Epithelial cell of esophagus (primary cell): ENCODE measurements around the gene GADD45B.
"Not testable (repeated sequence)": the region's sequence is repeated elsewhere in the genome, so short reads cannot be mapped to it uniquely, and the experiment has no call there.

ENCODE experiments used
- DNase-seq: peaks from one replicate; pipeline ENCODE4 v3.0.0; 2010; ENCODE audit warnings: low read depth
- H3K4me3 ChIP-seq: 2 replicates; pipeline ENCODE4 v1.5.1; 2011; ENCODE audit warnings: mild to moderate bottlenecking, low read length, control low read depth
- TF ChIP-seq, protein P1 (sequence below): IDR thresholded peaks from 2 replicates; pipeline ENCODE4 v1.5.1; 2011; ENCODE audit warnings: low read depth, mild to moderate bottlenecking, low read length, control low read depth, inconsistent platforms; ENCODE audit not compliant: insufficient read depth; ENCODE audit errors: missing control alignments

The GADD45B gene

DNA sequence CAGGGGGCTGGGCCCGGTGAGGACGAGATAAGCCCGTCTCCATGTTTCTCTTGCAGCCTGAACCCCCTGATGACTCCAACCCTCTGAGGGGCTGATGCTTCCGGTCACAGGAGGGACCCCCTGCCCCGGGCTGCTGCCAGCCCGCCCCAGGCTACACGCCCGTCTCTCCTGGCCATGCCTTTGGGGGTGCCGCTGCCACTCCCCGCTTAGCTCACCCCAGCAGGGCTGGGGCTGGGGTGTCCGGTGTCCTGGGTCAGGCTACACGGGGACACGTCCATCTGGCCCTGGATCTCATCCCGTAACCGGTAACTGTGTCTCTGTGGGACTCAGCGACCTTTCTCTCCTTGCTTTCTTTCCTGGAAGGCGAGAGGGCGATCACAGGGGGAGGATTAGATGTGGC lies 40.8 kb downstream of the GADD45B start:
- no peak for DNase-seq
- no peak overlapping the region for H3K4me3 ChIP-seq

DNA sequence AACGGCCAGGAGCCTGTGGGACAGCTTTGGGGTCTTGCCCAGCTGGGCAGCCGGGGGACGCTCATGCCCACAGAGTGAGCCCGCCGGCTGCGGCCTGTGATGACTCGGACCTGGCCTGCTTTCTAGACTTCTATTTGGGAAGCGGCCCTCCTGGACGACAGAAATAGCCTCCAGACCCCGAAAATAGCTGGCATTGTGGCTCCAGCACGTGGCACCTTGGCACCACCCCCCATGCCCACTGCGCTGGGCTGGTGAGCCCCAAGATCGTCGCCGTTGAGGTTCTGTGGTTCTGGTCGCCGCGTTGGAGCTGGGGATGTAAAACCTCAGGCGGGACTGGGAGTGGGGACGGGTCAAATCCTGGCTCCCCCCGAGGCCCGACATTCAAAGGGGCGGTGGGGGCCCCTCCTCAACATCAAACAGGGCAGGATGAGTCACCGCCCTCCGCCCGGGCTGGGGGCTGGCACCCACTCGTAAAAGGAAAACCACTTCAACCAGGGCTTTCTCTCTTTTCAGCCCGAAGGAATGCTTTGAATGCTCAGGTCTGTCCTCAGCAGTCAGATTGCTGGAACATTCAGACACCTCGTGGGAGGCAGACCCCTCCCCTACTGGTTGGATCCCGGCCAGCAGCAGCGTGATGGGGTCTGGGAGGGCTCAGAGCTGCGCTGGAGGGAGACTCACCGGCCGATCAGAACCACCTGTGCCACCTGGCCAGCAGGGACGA lies 42.1 kb downstream of the GADD45B start:
- no peak overlapping the region for H3K4me3 ChIP-seq
- DNase-seq = no peak
- TF ChIP-seq, protein P1, sequence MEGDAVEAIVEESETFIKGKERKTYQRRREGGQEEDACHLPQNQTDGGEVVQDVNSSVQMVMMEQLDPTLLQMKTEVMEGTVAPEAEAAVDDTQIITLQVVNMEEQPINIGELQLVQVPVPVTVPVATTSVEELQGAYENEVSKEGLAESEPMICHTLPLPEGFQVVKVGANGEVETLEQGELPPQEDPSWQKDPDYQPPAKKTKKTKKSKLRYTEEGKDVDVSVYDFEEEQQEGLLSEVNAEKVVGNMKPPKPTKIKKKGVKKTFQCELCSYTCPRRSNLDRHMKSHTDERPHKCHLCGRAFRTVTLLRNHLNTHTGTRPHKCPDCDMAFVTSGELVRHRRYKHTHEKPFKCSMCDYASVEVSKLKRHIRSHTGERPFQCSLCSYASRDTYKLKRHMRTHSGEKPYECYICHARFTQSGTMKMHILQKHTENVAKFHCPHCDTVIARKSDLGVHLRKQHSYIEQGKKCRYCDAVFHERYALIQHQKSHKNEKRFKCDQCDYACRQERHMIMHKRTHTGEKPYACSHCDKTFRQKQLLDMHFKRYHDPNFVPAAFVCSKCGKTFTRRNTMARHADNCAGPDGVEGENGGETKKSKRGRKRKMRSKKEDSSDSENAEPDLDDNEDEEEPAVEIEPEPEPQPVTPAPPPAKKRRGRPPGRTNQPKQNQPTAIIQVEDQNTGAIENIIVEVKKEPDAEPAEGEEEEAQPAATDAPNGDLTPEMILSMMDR = no peak

More for the DNA sequence above, 40.8 kb downstream of the GADD45B start:
- TF ChIP-seq, protein P1 = no peak

DNA sequence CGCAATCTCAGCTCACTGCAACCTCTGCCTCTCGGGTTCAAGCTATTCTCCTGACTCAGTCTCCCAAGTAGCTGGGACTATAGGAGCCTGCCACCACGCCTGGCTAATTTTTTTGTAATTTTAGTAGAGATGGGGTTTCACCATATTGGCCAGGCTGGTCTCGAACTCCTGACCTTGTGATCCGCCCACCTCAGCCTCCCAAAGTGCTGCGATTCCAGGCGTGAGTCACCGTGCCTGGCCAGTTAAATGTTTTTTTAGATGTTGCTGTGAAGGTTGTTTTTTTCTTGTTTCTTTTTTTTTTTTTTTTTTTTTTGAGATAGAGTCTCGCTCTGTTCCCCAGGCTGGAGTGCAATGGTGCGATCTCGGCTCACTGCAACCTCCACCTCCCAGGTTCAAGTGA lies 42.9 kb downstream of the GADD45B start:
- not testable (repeated sequence) for DNase-seq, H3K4me3 ChIP-seq

DNA sequence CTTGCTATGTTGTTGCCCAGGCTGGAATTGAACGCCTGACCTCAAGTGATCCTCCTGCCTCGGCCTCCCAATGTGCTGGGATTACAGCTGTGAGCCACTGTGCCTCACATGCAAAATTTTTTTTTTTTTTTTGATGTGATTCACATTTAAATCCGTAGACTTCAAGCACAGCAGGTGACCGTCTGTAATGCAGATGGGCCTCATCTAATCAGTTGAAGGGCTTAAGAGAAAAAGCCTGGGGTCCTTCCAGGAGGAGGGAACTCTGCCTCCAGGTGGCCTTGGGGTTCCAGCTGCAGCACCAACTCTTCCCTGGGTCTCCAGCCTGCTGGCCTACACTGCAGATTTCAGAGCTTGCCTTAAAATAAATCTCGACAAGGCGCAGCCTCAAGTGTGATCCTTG lies 43.6 kb downstream of the GADD45B start:
- no peak overlapping the region for H3K4me3 ChIP-seq
- DNase-seq = no peak
- TF ChIP-seq, protein P1 = no peak

DNA sequence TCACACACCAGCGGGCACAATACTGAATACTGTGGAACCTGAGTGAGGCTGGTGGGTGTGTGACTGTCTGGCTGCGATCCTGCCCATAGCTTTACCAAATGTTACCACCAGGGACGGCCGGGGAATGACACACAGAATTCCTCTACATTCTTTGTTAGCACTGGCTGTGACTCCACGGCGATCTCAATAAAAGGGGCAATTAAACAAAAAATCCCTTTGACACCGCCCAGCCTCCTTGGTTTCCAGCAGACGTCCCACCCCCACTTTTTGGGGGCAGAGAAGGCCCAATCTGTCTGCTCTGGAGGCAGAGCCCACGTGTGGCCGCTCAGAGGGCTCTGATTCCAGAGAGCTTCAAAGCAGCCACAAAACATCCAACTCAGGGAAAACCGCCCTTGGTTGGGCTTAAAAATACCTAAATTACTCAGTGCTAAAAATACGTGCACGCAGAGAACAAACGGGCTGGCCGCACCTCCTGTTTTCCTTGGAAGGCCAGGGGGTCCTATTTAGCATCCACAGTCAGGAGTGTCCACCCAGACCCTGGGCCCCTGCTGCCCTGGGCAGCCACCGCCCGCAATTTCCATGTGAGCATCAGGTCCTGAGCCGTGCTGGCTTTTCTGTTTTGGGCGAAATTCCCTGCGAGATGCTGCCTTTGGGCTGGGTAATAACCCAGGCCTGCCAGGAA lies 47.8 kb downstream of the GADD45B start:
- no peak for DNase-seq
- TF ChIP-seq, protein P1 = no peak
- no peak overlapping the region for H3K4me3 ChIP-seq

DNA sequence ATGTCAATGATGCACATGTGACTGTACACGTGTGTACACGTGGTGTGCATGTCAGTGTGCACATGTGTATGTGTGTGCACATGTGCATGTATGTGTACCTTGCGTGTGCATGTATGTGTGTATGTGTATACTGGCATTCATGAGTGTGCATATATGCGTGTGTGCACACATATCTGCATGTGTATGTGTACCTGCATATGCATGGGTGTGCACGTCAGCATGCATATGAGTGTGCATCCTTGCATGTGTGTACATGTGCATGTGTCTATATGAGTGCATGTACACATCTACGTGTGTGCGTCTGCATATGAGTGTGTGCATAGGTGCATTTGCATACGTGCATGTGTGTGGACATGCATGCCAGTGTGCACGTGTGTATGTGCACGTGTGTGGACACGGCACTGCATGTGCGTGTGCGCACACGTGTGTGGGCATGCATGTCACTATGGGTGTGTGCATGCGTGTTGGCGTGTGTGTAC lies 48.5 kb downstream of the GADD45B start:
- DNase-seq = no peak
- TF ChIP-seq, protein P1 = no peak
- no peak overlapping the region for H3K4me3 ChIP-seq

DNA sequence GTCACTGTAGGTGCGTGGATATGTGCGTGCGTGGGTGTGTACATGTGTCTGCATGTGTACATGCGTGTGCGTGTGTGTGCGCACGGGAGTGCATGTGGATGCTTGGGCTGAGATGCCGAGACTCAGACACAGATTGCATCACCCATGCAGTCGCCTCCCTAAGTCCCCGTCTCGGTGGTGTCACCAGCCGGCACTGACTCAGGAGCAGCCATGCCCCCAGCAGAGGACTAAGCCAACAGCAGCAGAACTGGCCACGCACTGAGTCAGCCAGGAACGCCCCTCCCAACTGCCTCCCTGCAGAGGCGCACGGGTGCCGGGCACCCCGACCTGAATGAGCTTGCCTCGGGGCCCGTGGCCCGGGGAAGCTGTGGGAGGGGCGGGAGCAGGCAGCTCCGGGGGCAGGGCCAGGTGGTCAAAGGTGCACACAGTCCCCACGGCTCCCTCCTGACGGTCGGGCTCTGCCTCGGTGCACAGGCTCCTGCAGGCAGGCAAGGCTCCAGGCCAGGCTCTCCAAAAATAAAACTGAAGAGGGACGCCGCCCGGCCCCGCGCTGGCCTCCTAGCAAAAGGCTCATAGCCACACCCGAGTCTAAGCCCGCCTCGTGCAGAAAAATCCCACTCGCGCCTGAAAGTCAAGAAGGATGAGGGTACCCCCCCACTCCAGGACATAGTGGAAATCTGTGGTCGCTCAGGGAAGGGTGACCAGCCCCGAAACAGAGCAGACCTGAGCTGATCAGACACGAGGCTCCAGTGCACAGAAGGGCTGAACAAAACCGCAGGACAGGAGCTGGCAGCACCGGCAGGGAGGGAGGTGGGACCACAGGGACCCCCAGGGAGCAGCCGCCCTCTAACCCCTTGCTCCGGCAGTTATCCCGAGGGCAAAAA lies 49.2 kb downstream of the GADD45B start:
- TF ChIP-seq, protein P1 = no peak

More for the DNA sequence above, 49.2 kb downstream of the GADD45B start:
- H3K4me3 ChIP-seq = peak overlapping the region; percentile 8
- peak; percentile 85 for DNase-seq
